HG03280 (cell line): ENCODE data around the gene FAM171A1.
"Not testable (repeated sequence)": the region's sequence is repeated elsewhere in the genome, so short reads cannot be mapped to it uniquely, and the experiment has no call there.

Experiments
- ATAC-seq: cut with Tn5 transposase; IDR thresholded peaks from one replicate; pipeline ENCODE4 v1.9.1; 2021; ENCODE audit warnings: mild to moderate bottlenecking, moderate library complexity; ENCODE audit not compliant: unreplicated experiment

FAM171A1 gene

DNA sequence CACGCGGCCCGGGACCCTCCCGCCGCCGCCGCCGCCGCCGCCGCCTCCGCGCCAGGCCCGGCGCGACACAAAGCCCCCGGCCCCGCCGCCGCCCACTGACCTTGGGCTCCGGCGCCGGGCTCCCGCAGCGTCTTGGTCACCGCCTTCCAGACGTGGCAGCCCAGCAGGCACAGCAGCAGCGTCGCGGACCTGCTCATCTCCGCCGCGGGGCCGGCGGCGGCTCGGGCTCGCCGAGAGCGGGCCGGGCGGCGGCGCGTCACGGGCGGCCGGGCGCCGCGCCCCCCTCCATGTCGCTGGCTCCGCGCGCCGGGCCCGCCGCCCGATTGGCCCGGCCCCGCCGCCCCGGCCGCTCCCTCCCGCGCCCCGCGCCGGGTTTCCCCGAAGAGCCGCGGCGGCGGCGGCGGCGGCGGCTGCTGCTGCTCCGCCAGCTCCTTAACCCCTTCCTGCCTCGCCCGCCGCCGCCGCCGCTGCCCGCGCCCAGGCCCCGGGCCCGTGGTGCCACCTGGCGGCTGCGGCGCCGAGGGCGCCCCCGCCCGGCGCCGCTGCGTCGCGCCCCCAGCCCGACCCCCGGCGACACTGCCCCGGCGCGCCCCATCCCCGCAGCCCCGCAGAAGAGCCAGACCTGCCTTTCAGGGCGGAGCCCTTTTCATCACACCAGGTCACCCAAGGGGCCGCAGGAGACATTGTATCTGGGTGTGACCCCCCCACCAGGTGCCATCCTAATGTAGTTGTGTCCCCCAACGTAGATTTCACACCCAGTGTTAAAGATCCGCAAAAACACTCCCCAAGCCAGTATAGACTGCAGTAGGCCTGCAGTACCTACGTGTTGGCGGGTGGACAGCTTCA lies at the start of gene FAM171A1:
TSS of gene FAM171A1 (minus strand) at position 434 of the 846 bp plus-strand sequence. CDS start at position 197, 237 bp downstream.
- ATAC-seq: peak; percentile 58

DNA sequence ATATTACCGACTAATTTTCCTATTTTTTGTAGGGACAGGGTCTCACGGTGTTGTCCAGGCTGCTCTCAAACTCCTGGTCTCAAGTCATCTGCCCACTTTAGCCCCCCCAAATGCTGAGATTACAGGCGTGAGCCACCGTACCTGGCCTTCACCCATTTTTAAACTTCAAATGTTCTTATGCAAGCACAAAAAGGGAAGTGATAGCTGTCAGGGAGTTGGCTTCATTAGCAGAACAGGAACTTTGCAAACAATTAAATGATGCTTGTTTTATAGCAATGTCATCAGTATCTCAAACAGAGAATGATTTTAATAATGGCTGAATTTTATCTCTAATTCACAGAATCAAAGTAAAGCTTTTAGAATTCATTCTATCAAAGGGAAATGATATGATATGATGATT lies 49.8 kb upstream of the FAM171A1 start:
- ATAC-seq: no peak

DNA sequence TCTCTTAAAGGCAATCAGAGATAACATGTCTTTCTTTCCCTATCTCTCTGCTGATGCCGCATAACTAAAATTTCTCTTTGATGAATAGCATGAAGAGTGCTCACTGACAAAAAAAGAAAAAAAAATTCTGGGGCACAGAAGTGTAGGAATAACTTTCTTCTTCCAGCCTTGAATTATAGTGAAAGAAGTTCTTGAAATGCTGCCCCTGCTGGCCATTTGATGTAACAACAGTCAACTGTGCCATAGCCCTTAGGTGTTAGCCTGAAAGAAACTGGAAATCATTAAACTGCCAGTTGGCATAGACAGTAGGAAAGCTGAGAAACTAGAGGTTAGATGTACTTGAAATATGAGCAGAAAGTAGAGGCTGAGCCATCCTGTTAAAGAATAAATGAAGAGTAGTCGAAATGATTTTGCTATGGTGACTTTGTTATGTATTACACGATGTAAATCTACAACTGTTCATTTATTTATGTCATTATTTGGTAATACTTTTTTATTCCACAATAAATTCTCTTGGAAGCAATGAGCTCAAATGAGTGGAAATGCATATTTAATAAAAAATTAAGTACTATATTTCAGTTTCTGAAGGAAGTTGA lies 48.3 kb upstream of the FAM171A1 start:
- no peak for ATAC-seq

- no peak for ATAC-seq
Measured at GRCh38 chr10:15416034-15416433, 44.9 kb upstream of the FAM171A1 start.

DNA sequence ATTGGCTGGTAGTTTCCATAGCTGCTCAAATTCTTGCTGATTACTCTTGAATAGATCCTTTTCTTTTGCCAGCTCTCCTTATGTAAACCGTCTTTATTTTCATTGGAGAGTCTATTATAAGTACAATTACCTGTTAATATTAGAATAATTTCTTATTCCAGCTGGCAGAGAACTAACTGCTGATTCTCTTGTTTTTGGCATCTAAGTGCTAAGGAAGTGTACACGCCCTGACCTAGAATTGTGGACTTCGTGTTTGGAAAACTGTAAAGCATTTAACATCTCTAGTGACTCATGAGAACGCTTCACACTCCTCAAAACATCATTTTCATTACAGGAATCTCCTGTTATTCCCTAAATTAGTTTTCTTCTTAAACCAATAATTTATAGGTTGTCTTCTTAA lies 39.9 kb upstream of the FAM171A1 start:
- ATAC-seq: no peak

DNA sequence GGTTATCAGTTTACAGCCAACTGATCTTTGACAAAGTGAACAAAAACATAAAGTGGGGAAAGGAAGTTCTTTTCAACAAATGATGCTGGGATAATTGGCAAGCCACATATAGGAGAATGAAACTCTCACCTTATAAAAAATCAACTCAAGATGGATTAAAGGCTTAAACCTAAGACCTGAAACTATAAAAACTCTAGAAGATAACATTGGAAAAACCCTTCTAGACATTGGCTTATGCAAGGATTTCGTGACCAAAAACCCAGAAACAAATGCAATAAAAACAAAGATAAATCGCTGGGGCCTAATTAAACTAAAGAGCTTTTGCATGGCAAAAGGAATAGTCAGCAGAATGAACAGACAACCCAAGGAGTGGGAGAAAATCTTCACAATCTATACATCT lies 38.3 kb upstream of the FAM171A1 start:
- not testable (repeated sequence) for ATAC-seq

- ATAC-seq: no peak
Measured at GRCh38 chr10:15408557-15408956, 37.5 kb upstream of the FAM171A1 start.

GRCh38 chr10:15405319-15405718 lies 34.2 kb upstream of the FAM171A1 start:
- no peak for ATAC-seq

DNA sequence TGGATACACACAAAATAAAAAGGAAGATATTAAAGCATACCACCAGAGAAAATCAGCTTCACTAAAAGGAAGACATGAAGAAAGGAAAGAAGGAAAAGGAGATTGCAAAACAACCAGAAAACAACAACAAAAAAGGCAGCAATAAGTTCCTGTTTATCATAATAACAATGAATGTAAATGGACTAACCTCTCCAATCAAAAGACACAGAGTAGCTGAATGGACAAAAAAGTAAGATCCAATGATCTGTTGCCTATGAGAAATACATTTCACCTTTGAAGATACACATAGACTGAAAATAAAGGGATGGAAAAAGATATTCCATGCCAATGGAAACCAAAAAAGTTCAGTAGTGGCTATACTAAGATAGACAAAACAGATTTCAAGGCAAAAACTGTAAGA lies 30.3 kb upstream of the FAM171A1 start:
- no peak for ATAC-seq

GRCh38 chr10:15400461-15400860 lies 29.4 kb upstream of the FAM171A1 start:
- ATAC-seq: not testable (repeated sequence)

DNA sequence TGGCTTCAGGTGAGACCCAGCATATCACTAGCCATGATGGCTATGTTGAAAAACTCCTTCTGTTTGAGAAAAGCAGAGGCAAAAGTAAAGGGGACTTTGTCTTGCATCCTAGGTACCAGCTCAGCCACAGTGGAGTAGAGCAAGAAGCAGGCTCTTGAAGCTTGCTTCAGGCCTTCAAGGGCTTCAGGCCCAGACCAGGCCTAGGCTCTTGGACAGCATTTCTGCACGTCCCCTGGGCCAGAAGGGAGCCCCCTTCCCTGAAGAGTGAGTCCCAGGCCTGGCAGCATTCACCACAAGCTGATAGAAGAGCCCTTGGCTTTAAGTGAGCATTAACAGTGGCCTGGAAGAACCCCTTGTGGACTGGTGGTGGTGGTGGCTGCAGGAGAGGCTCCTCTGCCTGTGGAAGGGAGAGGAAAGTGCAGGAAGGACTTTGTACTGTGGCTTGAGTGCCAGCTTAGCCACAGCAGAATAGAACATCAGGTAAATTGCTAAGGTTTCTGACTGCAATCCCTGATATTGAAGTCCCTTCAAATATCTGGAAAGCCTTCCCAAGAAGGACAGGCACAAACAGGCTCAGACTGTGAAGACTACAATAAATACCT lies 28.1 kb upstream of the FAM171A1 start:
- ATAC-seq: no peak

GRCh38 chr10:15395935-15396334 lies 24.8 kb upstream of the FAM171A1 start:
- ATAC-seq: no peak

DNA sequence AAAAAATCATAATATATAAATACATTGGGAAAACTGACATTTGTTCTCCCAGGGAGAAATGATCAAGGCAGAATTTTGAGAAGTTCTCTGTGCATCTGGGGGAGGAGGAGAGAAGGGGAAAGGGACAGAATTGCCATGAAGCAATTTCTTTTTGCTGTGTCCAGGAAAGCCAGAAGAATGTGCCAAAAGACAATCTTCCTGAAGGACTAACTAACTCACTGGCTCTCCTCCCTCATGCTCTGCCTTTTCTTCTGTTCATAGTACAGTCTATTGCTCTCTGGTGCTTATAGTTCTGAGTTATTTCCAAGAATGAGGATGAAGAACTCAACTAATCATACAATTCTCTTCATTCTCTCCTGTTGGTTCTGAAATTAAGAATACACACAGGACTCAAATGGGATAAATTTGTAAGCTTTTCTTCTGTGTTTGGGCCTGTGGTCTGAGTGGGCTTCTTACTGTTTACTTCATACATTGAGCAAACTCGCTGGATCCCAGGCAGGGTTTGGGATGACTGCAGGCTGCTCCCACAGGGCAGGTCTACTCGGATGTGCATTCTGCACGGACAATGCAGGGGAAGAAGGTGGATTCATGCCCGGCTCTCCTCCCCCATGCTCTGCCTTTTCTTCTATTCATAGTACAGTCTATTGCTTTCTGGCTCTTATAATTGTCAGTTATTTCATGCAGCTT lies 22.2 kb upstream of the FAM171A1 start:
- no peak for ATAC-seq

- ATAC-seq: no peak
Measured at GRCh38 chr10:15391491-15391890, 20.4 kb upstream of the FAM171A1 start.

DNA sequence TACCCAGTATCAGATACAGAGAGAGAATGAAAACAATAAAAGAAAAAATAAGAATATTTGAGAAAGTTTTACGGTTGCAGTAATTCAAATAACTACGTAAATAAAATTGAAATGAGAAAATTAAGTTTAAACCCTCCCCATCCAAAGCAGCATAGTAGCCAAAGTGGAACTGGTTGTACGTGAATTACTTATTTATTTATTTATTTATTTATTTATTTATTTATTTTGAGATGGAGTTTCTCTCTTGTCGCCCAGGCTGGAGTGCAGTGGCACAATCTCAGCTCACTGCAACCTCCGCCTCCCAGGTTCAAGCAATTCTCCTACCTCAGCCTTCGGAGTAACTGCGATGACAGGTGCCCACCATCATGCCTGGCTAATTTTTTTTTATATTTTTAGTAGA lies 17.1 kb upstream of the FAM171A1 start:
- ATAC-seq: not testable (repeated sequence)

DNA sequence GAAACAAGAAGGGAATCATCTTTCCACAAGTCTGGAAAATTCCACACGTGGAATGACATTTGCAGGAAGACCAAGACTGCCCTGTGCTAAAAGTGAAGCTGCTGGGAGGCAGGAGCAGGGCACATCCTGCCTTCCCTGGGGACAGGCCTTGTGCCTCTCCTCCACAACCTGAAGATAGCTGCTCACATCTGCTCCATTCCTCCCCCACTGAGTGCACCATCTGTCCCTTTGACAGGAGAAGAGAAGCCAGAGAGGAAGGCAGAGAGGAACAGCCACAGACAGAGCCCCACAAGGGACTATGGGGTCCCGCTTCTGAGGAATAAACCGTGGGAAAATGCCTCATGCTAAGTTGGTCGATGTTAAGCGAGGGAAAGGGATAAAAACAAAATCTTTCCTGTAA lies 15.9 kb upstream of the FAM171A1 start:
- ATAC-seq: no peak

DNA sequence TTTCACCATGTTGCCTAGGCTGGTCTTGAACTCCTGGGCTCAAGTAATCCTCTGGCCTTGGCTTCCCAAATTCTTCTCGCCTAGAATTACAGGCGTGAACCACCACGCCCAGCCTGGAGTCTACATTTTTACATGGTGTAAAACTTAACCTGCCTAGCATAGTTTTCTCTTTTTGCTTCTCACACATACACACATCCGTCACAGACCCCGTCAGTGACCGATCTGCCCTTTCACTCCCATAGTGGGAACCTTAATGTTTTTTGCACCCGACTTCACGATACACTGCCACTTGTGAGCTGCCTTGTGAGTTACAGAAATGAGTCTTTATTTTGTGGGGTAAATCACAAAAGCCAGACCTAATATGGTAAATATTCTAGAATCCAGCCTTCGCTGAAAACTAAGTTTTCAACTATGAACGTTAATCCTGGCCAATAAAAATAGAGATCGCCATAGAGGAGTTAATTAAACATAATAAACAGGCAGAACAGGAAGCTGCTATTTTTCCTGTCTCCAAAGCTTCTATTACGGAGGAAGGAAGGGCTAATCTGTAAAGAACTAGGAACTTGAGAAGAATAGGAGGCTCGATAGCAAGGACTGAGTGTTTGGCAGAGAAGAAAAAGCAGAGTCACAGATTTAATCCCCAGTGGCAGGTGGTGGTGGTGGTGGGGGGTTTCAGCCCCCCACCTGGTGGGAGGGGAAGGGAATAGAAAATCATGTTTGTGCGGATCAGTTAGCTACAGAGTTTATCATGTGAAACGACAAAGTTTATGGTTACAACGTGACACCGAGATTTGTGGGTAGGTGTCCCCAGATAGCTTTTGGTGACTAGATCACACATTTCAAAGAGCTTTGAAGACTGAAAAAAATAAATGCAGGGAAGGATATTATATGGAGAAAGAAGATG lies 14.7 kb upstream of the FAM171A1 start:
- no peak for ATAC-seq

DNA sequence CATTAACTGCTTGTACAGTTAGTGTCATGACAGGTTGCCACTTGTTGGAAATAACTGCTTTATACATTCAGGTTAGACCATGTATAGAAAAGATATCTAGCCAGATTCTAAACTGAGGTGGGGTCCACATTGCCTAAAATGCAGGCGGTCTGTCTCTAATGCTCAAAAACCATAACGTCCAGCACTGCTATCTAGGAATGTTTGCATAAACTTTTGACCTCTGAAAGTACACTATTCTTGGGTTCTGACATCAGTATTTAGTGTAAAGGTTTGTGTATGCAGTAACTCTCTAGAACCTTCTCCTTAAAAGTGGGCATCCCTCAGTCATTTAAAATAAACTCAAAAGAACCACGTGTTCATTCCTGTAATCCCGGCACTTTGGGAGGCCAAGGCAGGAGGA lies 10.3 kb upstream of the FAM171A1 start:
- ATAC-seq: no peak

- no peak for ATAC-seq
Measured at GRCh38 chr10:15379078-15379477, 8.0 kb upstream of the FAM171A1 start.

- no peak for ATAC-seq
Measured at GRCh38 chr10:15378569-15378968, 7.5 kb upstream of the FAM171A1 start.
